GM12865 (cell line): ENCODE measurements around the gene NKD1.

ENCODE experiments used
- DNase-seq: peaks from one replicate; pipeline ENCODE4 v3.0.0; 2010; ENCODE audit warnings: low read depth
- H3K4me3 ChIP-seq: 2 replicates; pipeline ENCODE4 v1.5.1; 2011; ENCODE audit warnings: mild to moderate bottlenecking, low read depth, low read length, control low read depth
- TF ChIP-seq, protein P1 (sequence below): IDR thresholded peaks from 2 replicates; pipeline ENCODE4 v1.5.1; 2011; ENCODE audit warnings: low read length, control low read depth, low read depth, inconsistent platforms; ENCODE audit not compliant: insufficient read depth; ENCODE audit errors: missing control alignments

NKD1 gene

DNA sequence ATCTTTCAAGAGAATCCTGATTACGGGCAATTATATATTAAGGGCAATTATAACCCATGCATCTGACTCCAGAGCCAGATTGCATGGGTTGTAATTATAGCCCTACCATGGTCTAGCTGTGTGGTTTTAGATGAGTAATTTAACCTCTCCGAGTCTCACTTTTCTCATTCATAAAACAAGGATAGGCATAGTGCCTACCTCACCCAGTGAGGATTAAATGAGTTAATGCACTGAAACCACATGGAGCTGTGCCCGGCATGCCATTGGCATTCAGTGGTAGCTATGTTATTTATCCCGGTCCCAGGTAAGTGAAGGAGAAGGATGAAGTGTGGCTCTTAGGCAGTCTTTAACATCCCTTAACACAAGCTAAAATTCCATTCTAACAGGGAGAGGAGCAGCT lies 126.6 kb downstream of the NKD1 start:
- TF ChIP-seq, protein P1, sequence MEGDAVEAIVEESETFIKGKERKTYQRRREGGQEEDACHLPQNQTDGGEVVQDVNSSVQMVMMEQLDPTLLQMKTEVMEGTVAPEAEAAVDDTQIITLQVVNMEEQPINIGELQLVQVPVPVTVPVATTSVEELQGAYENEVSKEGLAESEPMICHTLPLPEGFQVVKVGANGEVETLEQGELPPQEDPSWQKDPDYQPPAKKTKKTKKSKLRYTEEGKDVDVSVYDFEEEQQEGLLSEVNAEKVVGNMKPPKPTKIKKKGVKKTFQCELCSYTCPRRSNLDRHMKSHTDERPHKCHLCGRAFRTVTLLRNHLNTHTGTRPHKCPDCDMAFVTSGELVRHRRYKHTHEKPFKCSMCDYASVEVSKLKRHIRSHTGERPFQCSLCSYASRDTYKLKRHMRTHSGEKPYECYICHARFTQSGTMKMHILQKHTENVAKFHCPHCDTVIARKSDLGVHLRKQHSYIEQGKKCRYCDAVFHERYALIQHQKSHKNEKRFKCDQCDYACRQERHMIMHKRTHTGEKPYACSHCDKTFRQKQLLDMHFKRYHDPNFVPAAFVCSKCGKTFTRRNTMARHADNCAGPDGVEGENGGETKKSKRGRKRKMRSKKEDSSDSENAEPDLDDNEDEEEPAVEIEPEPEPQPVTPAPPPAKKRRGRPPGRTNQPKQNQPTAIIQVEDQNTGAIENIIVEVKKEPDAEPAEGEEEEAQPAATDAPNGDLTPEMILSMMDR = no peak
- DNase-seq = no peak
- H3K4me3 ChIP-seq = no peak overlapping the region

DNA sequence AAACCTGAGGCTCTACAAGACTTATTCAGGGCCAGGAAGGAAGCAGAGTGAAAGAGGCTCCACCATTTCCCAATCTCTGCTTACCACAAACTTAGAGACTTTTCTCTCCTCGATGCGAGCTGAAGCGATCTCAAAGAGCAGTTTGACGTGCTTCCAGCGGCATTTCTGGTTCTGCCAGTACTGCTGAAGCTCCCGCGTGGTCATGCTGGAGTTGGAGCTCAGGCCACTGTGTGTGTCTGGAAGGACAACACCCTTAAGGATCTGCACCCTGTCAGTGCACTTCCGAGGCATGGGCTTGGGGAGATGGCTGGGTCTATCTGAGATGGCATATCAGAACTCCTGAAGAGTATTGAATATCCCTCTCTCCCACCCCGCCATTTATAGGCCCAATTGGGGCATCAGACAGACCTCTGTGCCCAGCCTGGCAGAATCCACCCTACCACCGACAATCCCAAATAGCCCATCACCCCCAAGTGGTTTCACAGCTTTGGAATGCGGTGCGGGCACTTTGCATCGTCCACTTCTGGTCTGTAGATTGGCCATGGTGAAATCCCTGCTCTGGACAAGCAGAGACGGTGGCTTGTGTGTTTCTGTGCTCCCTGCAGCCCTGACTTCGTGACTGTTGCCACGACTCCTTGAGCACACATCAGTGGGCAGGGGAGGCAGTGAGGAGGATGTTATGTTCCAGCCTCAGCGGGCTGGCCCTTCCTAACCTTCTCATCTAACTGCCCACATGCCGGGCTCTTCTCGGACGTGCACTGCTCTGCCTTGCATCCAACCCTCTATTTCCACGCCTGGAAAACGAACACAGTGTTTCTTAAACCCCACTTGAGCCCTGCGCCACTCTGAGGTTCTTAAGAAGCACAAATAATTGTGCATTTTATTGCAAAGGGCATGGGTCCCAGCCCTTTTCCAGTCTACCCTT lies 127.8 kb downstream of the NKD1 start:
- no peak for DNase-seq
- no peak overlapping the region for H3K4me3 ChIP-seq
- TF ChIP-seq, protein P1 = no peak

DNA sequence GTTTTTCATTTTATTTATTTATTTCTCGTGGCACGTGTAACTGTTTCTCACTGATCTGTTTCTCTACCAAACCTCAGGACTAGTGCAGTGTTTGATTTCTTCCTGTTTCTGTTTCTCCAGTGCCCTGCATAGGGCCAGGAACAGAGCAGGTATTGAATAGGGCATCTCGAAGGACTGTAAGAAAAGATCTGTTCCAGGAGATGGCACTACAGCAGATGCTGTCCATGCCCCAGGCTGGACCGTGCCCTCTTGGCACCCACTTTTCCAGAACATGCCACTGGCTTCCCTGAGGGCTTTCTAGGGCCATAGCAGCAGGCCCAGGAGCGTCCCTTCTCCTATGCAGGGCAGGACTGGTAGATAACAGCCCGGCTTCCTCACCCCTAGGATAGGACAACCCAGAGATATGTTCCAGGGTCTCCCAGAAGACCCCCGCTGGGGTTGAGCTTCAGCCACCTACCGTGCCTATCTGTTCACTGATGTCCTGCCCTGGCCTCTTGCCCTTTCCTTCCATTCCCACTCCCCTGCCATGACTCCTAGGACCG lies 128.6 kb downstream of the NKD1 start:
- TF ChIP-seq, protein P1 = no peak
- DNase-seq = no peak
- no peak overlapping the region for H3K4me3 ChIP-seq

DNA sequence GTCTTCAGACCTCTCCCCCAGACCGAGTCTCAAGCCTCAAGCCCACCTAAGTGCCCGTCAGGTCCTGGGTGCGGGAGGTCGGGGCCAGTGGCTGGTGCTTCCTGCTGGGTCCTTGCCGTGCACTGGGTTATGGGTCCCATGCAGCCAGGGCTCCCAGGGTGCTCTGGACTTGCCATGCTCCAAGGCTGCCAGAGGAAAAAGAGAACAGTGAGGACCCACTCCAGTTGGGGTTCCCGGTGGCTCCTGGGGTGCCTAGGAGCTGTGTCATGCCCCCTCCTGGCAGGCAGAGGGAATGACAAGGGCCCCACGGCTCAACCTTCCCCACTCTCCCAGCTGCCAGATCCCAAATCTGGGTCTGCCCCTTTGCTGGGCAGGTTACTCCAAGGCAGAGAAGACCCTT lies 129.2 kb downstream of the NKD1 start:
- DNase-seq = no peak
- TF ChIP-seq, protein P1 = peak; percentile 65
- H3K4me3 ChIP-seq = no peak overlapping the region

DNA sequence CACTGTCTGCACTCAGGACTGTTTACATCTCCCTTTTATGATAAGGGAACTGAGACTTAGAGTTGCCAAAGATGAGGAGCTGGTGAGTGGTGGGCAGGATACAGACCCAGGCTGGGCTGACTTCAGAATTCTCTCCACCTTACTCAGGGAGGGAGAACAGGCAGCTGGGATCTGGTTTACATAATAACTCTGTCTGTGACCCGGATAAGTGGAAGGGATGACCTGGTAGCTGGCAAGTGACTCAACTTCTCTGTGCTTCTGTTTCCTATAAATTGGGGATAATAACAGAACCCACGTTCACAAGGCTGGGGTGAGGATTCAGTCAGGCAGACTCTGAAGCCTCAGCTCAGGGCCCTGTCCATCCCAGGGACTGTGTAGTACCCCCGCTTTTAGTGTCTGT lies 130.3 kb downstream of the NKD1 start:
- no peak for DNase-seq
- no peak overlapping the region for H3K4me3 ChIP-seq
- TF ChIP-seq, protein P1 = no peak

DNA sequence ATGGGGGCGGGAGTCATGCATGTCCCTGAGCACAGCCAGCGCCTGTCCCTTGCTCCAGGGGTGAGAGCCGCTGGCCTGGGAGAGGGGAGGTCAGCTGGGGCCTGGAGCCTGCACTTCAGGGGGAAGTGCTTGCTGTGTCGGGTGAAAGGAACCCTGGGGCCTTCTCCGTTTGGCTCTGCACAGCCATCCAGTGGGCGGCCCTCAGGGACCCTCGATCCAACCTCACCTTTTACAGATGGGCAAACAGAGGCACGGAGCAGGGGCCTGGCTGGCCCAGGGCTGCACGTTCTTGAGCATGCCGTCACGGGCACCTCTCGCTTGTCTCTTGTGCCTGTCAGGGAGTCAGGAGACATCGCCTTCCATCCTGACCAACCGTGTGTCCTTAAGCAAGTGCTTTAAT lies 131.1 kb downstream of the NKD1 start:
- H3K4me3 ChIP-seq = no peak overlapping the region
- no peak for DNase-seq
- TF ChIP-seq, protein P1 = no peak
